ENCODE measurements around the gene SUPV3L1. TPM values are rescaled to one million over a fixed set of nuclear protein-coding genes. Genes with fewer than 3 reads are reported as not detected.
A peak's percentile ranks its signal among the peaks of the same experiment; 100 is the strongest.

The SUPV3L1 gene
- total and polyA plus RNA-seq, 9 of the 15 experiments (the other 6 are each of a cell fraction or from before 2014, with no cell fraction given), result 45.2 to 156 (median 92.6) TPM

DNA sequence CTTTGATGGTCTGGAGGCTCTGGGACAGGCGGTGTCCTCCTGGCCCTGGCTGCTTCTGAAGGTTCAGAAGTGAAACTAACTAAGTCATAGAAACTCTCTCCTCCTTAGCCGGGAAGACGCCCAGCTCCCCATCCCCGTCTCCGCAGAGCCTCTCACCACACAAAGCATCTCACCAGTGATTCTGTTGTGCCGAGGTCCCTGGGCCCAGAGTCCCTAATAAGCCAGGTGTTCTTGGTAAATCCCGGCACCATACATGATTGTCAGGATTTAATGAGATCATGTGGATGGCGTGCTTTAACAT is 49.5 kb downstream of the SUPV3L1 start (continued):
- TF ChIP-seq, protein P1, sequence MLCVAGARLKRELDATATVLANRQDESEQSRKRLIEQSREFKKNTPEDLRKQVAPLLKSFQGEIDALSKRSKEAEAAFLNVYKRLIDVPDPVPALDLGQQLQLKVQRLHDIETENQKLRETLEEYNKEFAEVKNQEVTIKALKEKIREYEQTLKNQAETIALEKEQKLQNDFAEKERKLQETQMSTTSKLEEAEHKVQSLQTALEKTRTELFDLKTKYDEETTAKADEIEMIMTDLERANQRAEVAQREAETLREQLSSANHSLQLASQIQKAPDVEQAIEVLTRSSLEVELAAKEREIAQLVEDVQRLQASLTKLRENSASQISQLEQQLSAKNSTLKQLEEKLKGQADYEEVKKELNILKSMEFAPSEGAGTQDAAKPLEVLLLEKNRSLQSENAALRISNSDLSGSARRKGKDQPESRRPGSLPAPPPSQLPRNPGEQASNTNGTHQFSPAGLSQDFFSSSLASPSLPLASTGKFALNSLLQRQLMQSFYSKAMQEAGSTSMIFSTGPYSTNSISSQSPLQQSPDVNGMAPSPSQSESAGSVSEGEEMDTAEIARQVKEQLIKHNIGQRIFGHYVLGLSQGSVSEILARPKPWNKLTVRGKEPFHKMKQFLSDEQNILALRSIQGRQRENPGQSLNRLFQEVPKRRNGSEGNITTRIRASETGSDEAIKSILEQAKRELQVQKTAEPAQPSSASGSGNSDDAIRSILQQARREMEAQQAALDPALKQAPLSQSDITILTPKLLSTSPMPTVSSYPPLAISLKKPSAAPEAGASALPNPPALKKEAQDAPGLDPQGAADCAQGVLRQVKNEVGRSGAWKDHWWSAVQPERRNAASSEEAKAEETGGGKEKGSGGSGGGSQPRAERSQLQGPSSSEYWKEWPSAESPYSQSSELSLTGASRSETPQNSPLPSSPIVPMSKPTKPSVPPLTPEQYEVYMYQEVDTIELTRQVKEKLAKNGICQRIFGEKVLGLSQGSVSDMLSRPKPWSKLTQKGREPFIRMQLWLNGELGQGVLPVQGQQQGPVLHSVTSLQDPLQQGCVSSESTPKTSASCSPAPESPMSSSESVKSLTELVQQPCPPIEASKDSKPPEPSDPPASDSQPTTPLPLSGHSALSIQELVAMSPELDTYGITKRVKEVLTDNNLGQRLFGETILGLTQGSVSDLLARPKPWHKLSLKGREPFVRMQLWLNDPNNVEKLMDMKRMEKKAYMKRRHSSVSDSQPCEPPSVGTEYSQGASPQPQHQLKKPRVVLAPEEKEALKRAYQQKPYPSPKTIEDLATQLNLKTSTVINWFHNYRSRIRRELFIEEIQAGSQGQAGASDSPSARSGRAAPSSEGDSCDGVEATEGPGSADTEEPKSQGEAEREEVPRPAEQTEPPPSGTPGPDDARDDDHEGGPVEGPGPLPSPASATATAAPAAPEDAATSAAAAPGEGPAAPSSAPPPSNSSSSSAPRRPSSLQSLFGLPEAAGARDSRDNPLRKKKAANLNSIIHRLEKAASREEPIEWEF (CRISPR knock-in tag; IDR thresholded peaks at IDR 0.05), result 0 out of 2 replicates have a peak, but pooled peaks have one; percentile 14
- TF ChIP-seq MTA3 (IDR thresholded peaks at IDR 0.05; ENCODE audit: borderline replicate concordance), result no peak
- no peak for TF ChIP-seq ZNF184 (CRISPR knock-in tag; IDR thresholded peaks at IDR 0.05)
- no peak for TF ChIP-seq ZNF12 (CRISPR knock-in tag; IDR thresholded peaks at IDR 0.05)
- no peak for TF ChIP-seq CBX2 (IDR thresholded peaks at IDR 0.05; ENCODE audit: insufficient read depth, low read length, poor library complexity, severe bottlenecking)
- TF ChIP-seq ILF3 (IDR thresholded peaks at IDR 0.05; ENCODE audit: borderline replicate concordance), result no peak
- TF ChIP-seq, protein P2, sequence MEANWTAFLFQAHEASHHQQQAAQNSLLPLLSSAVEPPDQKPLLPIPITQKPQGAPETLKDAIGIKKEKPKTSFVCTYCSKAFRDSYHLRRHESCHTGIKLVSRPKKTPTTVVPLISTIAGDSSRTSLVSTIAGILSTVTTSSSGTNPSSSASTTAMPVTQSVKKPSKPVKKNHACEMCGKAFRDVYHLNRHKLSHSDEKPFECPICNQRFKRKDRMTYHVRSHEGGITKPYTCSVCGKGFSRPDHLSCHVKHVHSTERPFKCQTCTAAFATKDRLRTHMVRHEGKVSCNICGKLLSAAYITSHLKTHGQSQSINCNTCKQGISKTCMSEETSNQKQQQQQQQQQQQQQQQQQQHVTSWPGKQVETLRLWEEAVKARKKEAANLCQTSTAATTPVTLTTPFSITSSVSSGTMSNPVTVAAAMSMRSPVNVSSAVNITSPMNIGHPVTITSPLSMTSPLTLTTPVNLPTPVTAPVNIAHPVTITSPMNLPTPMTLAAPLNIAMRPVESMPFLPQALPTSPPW (CRISPR knock-in tag; IDR thresholded peaks at IDR 0.05), result 0 out of 2 replicates have a peak, but pooled peaks have one; percentile 3
- TF ChIP-seq NBN (IDR thresholded peaks at IDR 0.05; ENCODE audit: low read depth), result no peak
- 0 out of 2 replicates have a peak, but pooled peaks have one; percentile 0 for TF ChIP-seq DMBX1 (CRISPR knock-in tag; IDR thresholded peaks at IDR 0.05; ENCODE audit: borderline replicate concordance)
- TF ChIP-seq, protein P3, sequence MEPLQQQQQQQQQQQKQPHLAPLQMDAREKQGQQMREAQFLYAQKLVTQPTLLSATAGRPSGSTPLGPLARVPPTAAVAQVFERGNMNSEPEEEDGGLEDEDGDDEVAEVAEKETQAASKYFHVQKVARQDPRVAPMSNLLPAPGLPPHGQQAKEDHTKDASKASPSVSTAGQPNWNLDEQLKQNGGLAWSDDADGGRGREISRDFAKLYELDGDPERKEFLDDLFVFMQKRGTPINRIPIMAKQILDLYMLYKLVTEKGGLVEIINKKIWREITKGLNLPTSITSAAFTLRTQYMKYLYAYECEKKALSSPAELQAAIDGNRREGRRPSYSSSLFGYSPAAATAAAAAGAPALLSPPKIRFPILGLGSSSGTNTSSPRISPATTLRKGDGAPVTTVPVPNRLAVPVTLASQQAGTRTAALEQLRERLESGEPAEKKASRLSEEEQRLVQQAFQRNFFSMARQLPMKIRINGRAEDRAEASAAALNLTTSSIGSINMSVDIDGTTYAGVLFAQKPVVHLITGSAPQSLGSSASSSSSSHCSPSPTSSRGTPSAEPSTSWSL (CRISPR knock-in tag; IDR thresholded peaks at IDR 0.05; ENCODE audit: borderline replicate concordance), result no peak
- TF ChIP-seq RBFOX2 (IDR thresholded peaks at IDR 0.05; ENCODE audit: low read depth, low read length), result peak; percentile 2; the same call in 1 of the 2 replicates
- TF ChIP-seq, protein P4, sequence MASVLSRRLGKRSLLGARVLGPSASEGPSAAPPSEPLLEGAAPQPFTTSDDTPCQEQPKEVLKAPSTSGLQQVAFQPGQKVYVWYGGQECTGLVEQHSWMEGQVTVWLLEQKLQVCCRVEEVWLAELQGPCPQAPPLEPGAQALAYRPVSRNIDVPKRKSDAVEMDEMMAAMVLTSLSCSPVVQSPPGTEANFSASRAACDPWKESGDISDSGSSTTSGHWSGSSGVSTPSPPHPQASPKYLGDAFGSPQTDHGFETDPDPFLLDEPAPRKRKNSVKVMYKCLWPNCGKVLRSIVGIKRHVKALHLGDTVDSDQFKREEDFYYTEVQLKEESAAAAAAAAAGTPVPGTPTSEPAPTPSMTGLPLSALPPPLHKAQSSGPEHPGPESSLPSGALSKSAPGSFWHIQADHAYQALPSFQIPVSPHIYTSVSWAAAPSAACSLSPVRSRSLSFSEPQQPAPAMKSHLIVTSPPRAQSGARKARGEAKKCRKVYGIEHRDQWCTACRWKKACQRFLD (CRISPR knock-in tag; IDR thresholded peaks at IDR 0.05), result peak; percentile 19; the same call in 1 of the 2 replicates
- TF ChIP-seq TAF9B (IDR thresholded peaks at IDR 0.05; ENCODE audit: partially characterized antibody), result no peak
- peak; percentile 0; the same call in 1 of the 2 replicates for TF ChIP-seq ZBTB7A (IDR thresholded peaks at IDR 0.05; ENCODE audit: borderline replicate concordance, control insufficient read depth, low read depth, low read length)
- peak; percentile 5; the same call in 1 of the 2 replicates for TF ChIP-seq ZBTB17 (CRISPR knock-in tag; IDR thresholded peaks at IDR 0.05)

Measured in K562 (cell line).